Activated gamma-delta T cell (primary cell): ENCODE data around the gene IGSF3.

Experiments
- DNase-seq: peaks from one replicate; lab custom pipeline; 2025; lab: John Stamatoyannopoulos, UW
- total RNA-seq, 2 donors: gene quantifications; one replicate each; lab custom pipeline; 2026; lab: John Stamatoyannopoulos, UW

Gene IGSF3
- total RNA-seq = 0.56 to 1.4 reads per million in 2 donors

GRCh38 chr1:116667575-116668105 lies at the start of gene IGSF3:
TSS of gene IGSF3 (minus strand) at chr1:116667733. CDS start at chr1:116666326, 1,407 bp downstream.
- DNase-seq = no peak

GRCh38 chr1:116717318-116717717 lies 49.8 kb upstream of the IGSF3 start:
- DNase-seq = no peak

GRCh38 chr1:116716391-116716790 lies 48.9 kb upstream of the IGSF3 start:
- no peak for DNase-seq

- DNase-seq = no peak
Observed at GRCh38 chr1:116713474-116713873, 45.9 kb upstream of the IGSF3 start.

- DNase-seq = no peak
Observed at GRCh38 chr1:116712510-116712909, 45.0 kb upstream of the IGSF3 start.

GRCh38 chr1:116711263-116711840 lies 43.8 kb upstream of the IGSF3 start:
- DNase-seq = no peak

- DNase-seq = no peak
Observed at GRCh38 chr1:116710420-116711262, 43.1 kb upstream of the IGSF3 start.

- no peak for DNase-seq
Observed at GRCh38 chr1:116709666-116710167, 42.2 kb upstream of the IGSF3 start.

GRCh38 chr1:116708255-116708900 lies 40.8 kb upstream of the IGSF3 start:
- DNase-seq = no peak

- DNase-seq = no peak
Observed at GRCh38 chr1:116706841-116707240, 39.3 kb upstream of the IGSF3 start.

GRCh38 chr1:116706123-116706522 lies 38.6 kb upstream of the IGSF3 start:
- no peak for DNase-seq

GRCh38 chr1:116704278-116704677 lies 36.7 kb upstream of the IGSF3 start:
- no peak for DNase-seq

GRCh38 chr1:116699605-116700004 lies 32.1 kb upstream of the IGSF3 start:
- no peak for DNase-seq

GRCh38 chr1:116698244-116698595 lies 30.7 kb upstream of the IGSF3 start:
- DNase-seq = no peak

GRCh38 chr1:116697548-116698243 lies 30.2 kb upstream of the IGSF3 start:
- no peak for DNase-seq

- DNase-seq = no peak
Observed at GRCh38 chr1:116694524-116694923, 27.0 kb upstream of the IGSF3 start.

- no peak for DNase-seq
Observed at GRCh38 chr1:116693759-116694480, 26.4 kb upstream of the IGSF3 start.

- DNase-seq = no peak
Observed at GRCh38 chr1:116692879-116693278, 25.3 kb upstream of the IGSF3 start.

GRCh38 chr1:116690849-116691406 lies 23.4 kb upstream of the IGSF3 start:
- DNase-seq = no peak

- DNase-seq = no peak
Observed at GRCh38 chr1:116690396-116690848, 22.9 kb upstream of the IGSF3 start.
